Measurements from ENCODE around the gene INF2.

INF2 gene

DNA sequence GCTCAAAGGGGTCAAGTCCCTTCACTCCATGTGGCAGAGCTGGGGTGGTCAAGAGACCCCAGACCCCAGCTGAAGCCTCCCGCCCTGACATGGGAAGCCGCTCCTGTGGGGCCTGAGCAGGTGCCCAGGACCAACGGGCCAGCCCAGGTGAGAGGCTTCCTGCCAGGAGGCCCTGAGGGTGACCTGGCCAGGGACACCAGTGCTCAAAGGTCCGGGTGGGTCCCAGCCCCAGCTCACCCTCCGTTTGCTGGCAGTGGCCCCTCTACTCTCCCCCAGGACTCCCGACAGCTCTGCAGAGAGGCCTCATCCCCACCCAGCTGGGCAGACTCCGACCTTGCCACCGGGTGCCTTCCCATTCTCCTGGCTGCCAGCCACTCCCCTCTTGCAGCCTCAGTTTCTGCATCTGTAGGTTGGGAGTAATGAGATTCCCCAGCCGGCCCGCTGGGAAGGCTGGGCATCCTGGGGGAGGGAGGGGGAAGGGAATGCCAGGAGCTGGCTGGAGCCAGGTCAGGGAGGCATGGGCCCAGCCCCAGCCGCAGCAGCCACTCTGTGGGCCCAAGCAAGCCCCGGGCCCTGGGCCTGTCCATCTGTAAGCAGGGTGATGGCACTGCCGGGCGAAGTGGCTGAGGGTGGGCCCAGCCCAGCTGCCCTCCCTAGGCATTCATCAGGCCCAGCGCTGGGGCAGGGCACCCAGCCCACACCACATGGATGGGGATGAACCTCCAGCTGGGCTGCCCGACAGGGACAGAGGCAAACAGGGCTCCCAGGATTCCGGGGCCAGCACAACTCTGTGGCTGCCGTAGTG, 10.3 kb upstream of the INF2 start:
- H3K4me3 ChIP-seq (ENCODE audit: low read depth, low read length): no peak overlapping the region
- TF ChIP-seq, protein P1, sequence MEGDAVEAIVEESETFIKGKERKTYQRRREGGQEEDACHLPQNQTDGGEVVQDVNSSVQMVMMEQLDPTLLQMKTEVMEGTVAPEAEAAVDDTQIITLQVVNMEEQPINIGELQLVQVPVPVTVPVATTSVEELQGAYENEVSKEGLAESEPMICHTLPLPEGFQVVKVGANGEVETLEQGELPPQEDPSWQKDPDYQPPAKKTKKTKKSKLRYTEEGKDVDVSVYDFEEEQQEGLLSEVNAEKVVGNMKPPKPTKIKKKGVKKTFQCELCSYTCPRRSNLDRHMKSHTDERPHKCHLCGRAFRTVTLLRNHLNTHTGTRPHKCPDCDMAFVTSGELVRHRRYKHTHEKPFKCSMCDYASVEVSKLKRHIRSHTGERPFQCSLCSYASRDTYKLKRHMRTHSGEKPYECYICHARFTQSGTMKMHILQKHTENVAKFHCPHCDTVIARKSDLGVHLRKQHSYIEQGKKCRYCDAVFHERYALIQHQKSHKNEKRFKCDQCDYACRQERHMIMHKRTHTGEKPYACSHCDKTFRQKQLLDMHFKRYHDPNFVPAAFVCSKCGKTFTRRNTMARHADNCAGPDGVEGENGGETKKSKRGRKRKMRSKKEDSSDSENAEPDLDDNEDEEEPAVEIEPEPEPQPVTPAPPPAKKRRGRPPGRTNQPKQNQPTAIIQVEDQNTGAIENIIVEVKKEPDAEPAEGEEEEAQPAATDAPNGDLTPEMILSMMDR (IDR thresholded peaks at IDR 0.05; ENCODE audit: low read depth, low read length): no peak

DNA sequence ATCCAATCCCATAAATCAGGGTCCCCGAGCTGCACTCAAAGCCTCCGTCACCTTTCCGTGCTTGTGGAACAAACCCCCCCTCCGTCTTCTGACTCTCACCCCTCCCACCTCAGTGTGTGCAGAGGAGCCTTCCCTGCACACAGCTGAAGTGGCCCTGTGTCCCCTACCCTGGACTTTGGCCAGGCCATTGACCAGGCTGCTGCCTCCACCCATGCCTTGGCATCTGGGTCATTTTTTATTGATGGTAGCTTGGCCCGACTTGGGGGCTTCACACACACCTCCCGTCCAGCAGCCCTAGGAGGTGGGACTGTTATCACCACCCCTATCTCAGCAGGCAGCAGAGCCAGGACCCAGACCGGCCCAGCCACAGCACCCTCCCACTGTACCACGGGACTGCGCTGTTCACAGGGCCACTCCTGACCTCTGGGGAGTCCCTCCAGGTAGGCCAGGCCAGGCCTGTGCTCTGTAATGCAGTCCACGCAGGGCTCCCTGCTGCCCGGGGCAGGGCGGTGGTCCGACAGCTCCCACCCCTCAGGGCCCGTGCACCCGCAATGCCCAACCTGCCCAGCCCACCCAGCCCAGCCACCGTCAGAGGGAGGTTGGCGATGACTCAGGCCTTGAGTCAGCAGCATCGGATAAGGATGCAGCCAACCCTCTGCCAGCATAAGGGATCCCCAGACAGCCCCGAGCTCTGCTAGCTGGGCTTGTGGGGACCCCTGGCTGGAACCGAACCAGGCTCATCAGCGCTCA, 9.2 kb upstream of the INF2 start:
- H3K4me3 ChIP-seq (ENCODE audit: low read depth, low read length): peak overlapping the region; percentile 26

DNA sequence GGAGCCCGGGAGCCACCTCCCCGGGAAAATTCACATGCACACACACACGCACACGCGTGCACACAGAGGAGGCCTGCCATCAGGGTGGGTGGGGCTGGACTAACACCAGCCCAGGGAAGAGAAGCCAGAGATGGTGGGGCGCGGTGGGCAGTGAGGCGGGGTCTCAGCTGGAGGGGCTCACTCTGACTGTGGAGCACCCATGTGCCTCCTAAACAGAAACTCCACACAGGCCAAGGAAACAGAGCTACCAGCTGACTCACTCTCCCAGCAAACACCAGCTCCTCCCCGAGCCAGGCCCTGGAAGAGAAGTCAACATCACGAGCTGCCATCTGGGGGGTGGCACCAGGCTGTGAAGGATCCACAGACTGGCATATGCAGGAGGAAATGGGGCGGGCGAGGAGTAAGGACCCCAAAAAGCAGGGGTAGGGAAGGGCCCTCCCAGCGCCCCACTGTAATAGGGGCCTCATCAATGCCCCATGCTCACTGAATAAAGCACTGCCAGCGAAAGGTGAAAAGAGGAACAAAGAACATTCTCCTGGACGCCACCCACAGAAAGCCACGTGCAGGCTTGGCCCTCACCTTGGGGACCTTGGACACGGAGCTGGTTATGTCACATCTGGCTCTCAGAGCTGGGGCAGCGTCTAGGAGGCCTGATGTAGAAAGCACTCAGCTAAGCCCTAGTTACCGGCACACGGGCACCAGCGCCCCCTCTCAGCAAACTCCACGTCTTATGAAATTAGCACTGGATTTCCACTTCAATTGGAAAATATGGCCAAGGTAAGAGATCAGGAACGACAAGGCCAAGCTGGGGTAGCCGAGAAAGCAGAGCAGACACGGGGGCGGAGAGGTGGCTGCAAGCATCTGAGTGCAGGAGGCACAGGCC, 8.4 kb upstream of the INF2 start:
- TF ChIP-seq, protein P1 (IDR thresholded peaks at IDR 0.05; ENCODE audit: low read depth, low read length): no peak

More for the DNA sequence above, 9.2 kb upstream of the INF2 start:
- TF ChIP-seq, protein P1 (IDR thresholded peaks at IDR 0.05; ENCODE audit: low read depth, low read length): no peak

DNA sequence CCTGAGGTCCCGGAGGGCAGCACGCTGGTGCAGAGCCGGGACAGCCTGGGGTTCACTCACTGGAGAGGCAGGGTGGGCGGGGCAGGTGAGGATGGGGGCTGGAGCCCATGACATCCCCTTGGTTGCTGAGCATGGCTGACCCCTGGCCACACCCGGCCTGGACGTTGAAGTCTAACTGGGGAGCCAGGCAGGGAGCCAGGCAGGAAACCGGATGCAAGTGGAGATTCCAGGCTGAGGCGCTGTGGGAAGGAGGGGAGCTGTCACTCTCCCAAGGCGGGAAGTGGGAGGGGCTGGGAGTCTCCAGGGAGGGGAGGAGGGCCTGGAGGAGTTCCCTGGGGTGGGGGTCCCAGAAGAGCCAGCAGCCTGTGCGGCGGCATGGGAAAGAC, 7.7 kb upstream of the INF2 start:
- peak overlapping the region; percentile 51 for H3K4me3 ChIP-seq (ENCODE audit: low read depth, low read length)
- TF ChIP-seq, protein P1 (IDR thresholded peaks at IDR 0.05; ENCODE audit: low read depth, low read length): no peak

More for the DNA sequence above, 8.4 kb upstream of the INF2 start:
- H3K4me3 ChIP-seq (ENCODE audit: low read depth, low read length): peak overlapping the region; percentile 51

DNA sequence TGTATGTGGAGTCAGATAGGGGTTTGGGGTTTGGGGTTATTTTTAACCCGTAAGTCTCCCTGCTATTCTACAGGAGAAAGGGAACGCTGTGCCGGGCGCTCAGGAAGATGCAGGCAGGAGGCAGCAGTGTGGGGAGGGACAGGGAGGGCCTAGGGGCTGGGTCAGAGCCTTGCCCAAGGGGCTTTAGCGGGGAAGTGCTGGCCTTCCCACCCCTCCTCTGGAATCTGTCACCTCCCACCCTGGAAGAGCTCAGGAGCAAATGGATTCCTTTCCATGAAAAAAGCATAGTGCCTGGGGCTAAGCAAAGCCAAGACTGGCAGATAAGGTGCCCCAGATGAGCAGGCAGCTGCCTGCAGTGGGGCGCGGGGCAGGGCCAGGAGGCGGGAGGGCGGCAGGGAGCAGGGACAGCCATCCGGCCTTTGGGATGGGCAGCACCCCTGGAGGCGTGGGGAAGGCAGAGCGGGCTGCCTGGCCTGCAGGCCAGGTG, 7.3 kb upstream of the INF2 start:
- TF ChIP-seq, protein P1 (IDR thresholded peaks at IDR 0.05; ENCODE audit: low read depth, low read length): no peak
- peak overlapping the region; percentile 51 for H3K4me3 ChIP-seq (ENCODE audit: low read depth, low read length)

DNA sequence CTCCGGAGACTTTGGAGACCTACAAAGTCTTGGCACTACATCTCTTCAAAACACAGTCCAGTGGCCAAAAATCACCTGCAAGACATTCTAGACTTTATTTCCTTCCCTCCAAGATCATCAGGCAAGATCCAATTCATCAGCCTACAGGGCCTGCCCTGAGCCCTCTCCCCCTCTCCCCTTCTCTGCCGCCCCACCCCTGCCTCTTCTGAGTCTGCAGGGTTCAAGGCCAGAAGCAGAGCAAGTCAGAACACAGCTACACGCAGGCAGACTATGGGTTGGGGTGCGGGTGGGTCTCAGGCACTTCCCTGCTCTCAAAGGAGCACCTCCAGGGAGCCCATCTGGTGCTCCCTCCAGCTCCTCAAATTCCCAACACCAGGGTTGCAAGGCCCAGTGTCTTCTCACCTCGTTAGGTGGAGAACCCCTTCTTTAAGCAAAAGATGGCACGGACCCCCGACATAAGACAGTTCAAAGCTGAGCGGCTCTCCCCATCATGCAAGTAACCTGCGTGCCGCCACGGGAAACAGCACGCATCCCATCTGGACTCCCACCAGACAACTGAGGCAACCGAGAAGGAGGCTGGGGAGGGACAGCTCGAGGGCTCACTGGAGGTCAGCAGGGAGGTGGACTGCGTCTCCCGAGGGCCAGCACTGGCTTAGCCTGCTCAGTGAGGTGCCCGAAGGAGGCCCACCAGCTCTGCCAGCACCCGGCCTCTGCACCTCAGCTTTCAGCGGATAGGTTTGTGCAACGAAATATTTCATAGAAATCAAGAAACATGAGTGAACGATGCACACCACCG, 5.6 kb upstream of the INF2 start:
- no peak overlapping the region for H3K4me3 ChIP-seq (ENCODE audit: low read depth, low read length)
- TF ChIP-seq, protein P1 (IDR thresholded peaks at IDR 0.05; ENCODE audit: low read depth, low read length): no peak
